Eye (tissue), 1 donor: ENCODE data around the gene UROS.

Source experiments
- DNase-seq: peaks from one replicate; pipeline ENCODE4 v3.0.0-alpha.2; 2015

UROS gene

GRCh38 chr10:125761961-125762360 lies 61.1 kb downstream of the UROS start:
- DNase-seq: no peak

GRCh38 chr10:125757742-125758141 lies 65.3 kb downstream of the UROS start:
- DNase-seq: no peak

- no peak for DNase-seq
Measured at GRCh38 chr10:125756853-125757487, 66.1 kb downstream of the UROS start.

GRCh38 chr10:125756196-125756595 lies 66.9 kb downstream of the UROS start:
- DNase-seq: no peak

- DNase-seq: no peak
Measured at GRCh38 chr10:125747417-125747816, 75.6 kb downstream of the UROS start.

GRCh38 chr10:125744909-125745308 lies 78.1 kb downstream of the UROS start:
- DNase-seq: no peak

- DNase-seq: no peak
Measured at GRCh38 chr10:125742465-125742864, 80.6 kb downstream of the UROS start.

GRCh38 chr10:125739994-125740679 lies 82.9 kb downstream of the UROS start:
- DNase-seq: no peak
